HG02870 (cell line): ENCODE data around the gene CTSA.

Experiments used
- ATAC-seq: cut with Tn5 transposase; IDR thresholded peaks from one replicate; pipeline ENCODE4 v1.9.1; 2021; ENCODE audit warnings: mild to moderate bottlenecking, moderate library complexity; ENCODE audit not compliant: unreplicated experiment

Gene CTSA

DNA sequence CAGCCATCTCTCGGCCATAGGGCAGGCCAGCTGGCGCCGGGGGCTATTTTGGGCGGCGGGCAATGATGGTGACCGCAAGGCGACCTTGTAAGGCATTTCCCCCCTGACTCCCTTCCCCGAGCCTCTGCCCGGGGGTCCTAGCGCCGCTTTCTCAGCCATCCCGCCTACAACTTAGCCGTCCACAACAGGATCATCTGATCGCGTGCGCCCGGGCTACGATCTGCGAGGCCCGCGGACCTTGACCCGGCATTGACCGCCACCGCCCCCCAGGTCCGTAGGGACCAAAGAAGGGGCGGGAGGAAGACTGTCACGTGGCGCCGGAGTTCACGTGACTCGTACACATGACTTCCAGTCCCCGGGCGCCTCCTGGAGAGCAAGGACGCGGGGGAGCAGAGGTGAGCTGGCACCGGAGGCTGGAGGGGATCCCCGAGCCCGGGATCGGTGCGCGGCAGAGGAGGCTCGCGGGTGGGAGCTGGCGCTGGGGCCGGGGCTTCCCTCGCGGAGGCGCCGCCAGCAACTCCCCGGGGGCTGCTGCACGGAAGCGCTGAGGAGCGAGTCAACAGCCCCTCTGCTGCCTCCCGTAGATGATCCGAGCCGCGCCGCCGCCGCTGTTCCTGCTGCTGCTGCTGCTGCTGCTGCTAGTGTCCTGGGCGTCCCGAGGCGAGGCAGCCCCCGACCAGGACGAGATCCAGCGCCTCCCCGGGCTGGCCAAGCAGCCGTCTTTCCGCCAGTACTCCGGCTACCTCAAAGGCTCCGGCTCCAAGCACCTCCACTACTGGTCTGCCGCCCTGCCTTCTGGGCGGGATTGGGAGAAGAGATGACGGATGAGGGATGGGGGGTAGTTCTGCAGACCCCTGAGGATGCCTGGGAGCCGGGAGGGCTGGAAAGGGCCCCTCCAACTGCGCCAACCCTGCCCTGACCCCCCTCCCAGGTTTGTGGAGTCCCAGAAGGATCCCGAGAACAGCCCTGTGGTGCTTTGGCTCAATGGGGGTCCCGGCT lies at the start of gene CTSA, which contains the start of gene NEURL2:
CTSA (plus strand) TSS at position 351 of the 999 bp plus-strand sequence; CDS start at position 585, 234 bp downstream.
NEURL2 (minus strand) TSS at position 224 of the 999 bp plus-strand sequence; CDS start at position 7, 217 bp downstream.
- ATAC-seq, result peak; percentile 63

- ATAC-seq, result no peak
Measured at GRCh38 chr20:45841407-45842129, 49.6 kb upstream of the CTSA start.

DNA sequence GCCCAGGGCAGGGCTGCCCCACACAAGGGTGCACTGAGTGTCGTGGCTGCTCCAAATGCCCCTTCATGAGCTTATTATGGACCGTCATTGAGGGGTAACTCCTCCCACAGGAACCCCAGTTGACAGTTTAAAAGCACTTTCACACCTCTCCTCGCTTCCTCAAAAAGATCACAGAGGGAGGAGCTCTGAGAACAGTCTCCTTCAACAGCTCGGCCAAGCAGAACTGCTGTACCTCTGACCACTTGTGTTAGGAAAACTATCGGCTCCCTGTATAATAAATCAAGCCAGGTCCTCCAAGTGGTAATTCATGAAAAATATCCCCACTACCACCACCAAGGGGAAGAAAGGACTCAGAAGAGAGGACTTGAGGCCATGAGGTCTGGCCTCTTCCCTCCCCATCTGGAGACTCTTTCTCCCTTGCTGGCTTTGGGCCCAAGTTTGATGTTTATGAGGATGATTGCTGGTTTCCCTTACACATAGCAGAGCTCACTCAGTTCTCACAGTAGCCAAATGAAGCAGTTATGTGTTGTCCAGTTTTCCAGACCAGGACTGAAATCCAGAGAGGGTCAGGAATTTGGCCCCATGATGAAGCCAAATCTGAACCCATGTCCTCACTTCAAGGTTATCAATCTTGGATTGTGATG lies 48.8 kb upstream of the CTSA start:
- peak; percentile 57 for ATAC-seq

DNA sequence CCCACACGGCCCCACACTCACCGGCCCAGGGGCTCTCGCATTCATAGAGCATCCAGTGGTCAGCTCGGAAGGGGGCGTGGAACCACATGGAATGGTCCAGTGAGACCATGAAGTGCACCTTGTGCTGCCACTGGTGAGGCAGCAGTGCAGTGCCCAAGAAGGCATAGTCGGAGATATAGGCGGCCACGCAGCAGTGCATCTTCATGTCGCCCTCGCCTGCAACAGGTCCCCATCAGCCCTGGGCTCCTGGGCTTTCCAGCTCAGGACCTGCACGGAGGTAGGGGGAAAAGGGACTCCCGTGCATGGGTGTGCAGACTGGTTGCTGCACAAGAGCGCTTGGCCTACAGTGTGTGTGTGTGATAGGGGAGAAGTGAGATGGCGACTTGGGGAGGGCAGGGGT lies 47.6 kb upstream of the CTSA start:
- ATAC-seq, result no peak

- ATAC-seq, result no peak
Measured at GRCh38 chr20:45845452-45845851, 45.7 kb upstream of the CTSA start.

DNA sequence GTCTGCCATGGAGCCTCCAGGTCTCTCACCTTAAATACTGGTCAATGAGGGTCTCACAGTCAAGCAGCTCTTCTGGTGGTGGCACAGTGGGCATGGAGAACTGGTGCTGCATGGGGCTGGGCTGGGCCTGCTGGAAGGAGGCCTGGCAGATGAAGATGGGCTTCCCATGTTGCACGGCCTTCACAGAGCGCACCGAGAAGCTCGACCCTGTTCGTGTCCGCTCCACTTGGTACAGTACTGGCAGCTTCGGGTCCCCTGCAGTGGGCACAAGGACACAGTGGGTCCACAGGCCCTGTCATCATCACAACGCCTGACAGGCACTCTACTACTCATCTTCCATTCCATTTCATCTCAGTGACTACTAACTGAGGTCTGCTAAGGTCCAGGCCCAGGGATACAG lies 42.7 kb upstream of the CTSA start:
- ATAC-seq, result no peak

GRCh38 chr20:45848969-45849582 lies 42.1 kb upstream of the CTSA start:
- ATAC-seq, result no peak

- no peak for ATAC-seq
Measured at GRCh38 chr20:45850238-45850637, 40.9 kb upstream of the CTSA start.

- no peak for ATAC-seq
Measured at GRCh38 chr20:45850926-45851325, 40.2 kb upstream of the CTSA start.

GRCh38 chr20:45851501-45851900 lies 39.6 kb upstream of the CTSA start:
- no peak for ATAC-seq

- ATAC-seq, result no peak
Measured at GRCh38 chr20:45852326-45852725, 38.8 kb upstream of the CTSA start.

DNA sequence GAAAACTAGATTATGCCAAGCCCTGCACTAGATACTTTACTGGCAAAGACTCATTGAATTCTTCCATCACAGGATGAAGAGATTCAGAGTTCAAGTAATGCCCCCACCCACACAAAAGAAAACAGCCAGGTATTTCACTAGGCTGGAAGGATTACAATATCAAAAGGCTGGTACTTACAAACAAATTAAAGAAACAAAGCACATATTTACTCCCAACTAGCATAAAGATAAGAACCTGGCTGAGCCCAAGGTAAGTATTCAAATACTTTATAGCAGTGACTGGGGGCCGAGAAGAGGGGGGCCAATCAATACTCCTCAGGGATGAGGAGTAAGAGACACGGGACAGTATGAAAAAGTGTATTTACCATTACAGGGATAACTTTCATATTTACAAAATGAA lies 37.7 kb upstream of the CTSA start:
- no peak for ATAC-seq

DNA sequence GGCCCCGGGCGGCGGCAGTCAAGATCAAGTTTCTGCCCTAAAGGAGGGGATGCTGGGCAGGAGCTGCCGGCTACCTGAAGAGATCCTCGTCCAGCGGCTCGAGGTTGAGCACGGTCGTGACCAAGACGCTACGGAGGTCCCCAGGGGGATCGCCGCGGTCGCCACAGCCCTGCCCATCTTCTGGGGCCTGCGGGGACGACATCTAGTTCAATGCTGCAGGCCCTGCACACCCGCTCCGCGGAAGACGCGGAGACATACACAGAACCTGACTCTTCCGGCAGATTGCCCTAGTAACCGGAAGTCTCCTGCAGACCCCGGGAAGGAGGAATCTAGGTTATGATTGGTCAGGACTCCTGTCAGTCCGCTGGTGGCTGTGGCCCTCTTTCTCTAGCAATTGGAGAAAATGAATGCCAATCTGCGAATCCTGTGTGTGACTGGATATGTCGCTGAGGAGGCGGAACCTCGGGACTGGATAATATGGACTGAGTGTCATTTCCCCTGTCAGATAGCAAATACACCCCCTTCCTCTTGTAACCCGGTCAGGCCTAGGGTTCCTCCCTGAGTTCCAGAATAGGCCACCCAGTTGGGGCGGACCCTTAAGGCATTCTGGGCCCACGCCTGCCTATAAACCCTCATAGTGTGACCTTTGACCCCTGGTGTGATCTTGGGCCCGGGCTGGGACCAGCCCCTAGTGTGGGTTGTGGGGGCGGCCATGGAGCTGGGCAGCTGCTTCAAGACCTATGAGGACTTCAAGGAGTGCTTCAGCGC lies 33.8 kb upstream of the CTSA start, which contains the start of the genes ACOT8 and ZSWIM3:
ACOT8 (minus strand) TSS at position 279 of the 768 bp plus-strand sequence; CDS start at position 202, 77 bp downstream.
ZSWIM3 (plus strand) TSS at position 501 of the 768 bp plus-strand sequence; CDS start at position 713, 212 bp downstream.
- peak; percentile 96 for ATAC-seq

DNA sequence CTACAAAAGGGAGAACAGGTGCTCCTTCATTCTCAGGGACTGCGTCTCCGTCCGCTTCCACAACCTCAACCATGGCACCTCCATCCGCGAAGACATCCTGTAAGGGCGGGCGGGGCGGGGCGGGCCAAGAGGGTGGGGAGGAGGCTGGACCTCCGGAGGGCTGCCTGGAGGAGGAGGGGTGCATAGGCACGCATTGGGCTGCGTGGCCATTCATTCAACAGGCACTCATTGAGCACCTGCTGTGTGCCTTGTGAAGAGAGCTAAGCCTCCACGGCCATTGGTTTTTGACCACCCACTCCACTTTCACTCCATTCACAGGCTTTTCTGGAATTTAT lies 33.3 kb upstream of the CTSA start:
- peak; percentile 26 for ATAC-seq

DNA sequence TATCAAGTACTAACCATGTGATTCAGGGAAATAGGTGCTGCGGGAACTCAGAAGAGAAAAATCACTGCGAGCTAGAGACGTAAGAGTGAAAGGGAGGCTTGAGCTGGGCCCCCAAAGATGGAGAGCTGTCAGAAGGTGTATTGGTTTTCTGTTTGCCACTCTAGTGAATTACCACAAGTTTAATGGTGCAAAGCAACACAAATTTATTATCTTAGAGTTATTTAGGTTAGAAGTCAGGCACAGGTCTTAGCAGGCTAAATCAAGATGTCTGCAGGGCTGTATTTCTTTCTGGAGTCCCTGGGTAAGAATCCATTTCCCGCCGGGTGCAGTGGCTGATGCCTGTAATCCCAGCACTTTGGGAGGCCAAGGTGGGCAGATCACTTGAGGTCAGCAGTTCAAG lies 31.2 kb upstream of the CTSA start:
- ATAC-seq, result no peak

DNA sequence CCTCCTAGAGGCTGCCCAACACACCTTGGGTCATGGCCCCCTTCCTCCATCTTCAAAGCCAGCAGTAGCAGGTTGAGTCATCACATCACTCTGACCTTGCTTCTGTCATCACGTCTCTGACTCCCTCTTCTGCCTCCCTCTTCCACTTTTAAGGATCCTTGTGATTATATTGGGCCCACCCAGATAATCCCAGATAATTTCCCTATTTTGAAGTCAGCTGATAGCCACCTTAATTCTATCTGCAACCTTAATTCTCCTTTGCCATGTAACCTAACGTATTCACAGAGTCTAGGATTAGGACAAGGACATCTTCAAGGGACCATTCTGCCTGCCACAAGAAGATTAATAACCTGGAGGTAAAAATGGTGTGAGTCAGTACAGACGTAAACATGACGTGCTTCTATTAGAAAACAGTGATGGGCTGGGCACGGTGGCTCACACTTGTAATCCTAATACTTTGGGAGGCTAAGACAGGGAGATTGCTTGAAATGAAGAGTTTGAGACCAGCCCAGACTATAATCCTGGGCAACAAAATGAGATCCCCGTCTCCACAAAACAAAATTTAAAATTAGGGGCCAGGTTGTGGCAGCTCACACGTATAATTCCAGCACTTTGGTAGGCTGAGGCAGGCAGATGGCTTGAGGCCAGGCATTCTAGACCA lies 30.4 kb upstream of the CTSA start:
- no peak for ATAC-seq

GRCh38 chr20:45861221-45862075 lies 29.7 kb upstream of the CTSA start:
- no peak for ATAC-seq
